Rectal smooth muscle tissue (tissue), 1 donor: Measurements from ENCODE around the gene RIMKLA.

Experiments
- H3K27ac ChIP-seq: one replicate; pipeline ENCODE4 v1.7.0; 2013; ENCODE audit warnings: low read depth, low read length, inconsistent platforms
- H3K27me3 ChIP-seq: one replicate; pipeline ENCODE4 v1.7.0; 2013; ENCODE audit warnings: low read length; ENCODE audit not compliant: control insufficient read depth, insufficient read depth
- H3K36me3 ChIP-seq: one replicate; pipeline ENCODE4 v1.7.0; 2013; ENCODE audit warnings: low read length; ENCODE audit not compliant: control insufficient read depth, insufficient read depth
- H3K4me1 ChIP-seq: one replicate; pipeline ENCODE4 v1.7.0; 2013; ENCODE audit warnings: low read length; ENCODE audit not compliant: control insufficient read depth, insufficient read depth
- H3K4me3 ChIP-seq: one replicate; pipeline ENCODE4 v1.7.0; 2013; ENCODE audit warnings: low read length
- H3K9ac ChIP-seq: one replicate; pipeline ENCODE4 v1.7.0; 2013; ENCODE audit warnings: low read length

The RIMKLA gene

GRCh38 chr1:42420911-42421585 is 40.5 kb downstream of the RIMKLA start:
- Histone ChIP-seq H3K27ac (peak overlapping the region; percentile 81), H3K4me3 (peak overlapping the region; percentile 22), H3K9ac (no peak overlapping the region), H3K27me3 (no peaks in the 10 kb centered on the region), H3K36me3 (no peaks in the 10 kb centered on the region), H3K4me1 (peaks cover 24% of the 10 kb centered on the region)

GRCh38 chr1:42422737-42423136 is 42.1 kb downstream of the RIMKLA start:
- no peak overlapping the region for H3K27ac ChIP-seq
- no peaks in the 10 kb centered on the region for H3K36me3 ChIP-seq
- H3K27me3 ChIP-seq = no peaks in the 10 kb centered on the region
- no peak overlapping the region for H3K4me3 ChIP-seq
- H3K4me1 ChIP-seq = peaks cover 24% of the 10 kb centered on the region
- no peak overlapping the region for H3K9ac ChIP-seq

- Histone ChIP-seq H3K9ac (no peak overlapping the region), H3K27ac (no peak overlapping the region)
These were observed 43.1 kb downstream of the RIMKLA start for GRCh38 chr1:42423681-42424080.

GRCh38 chr1:42424201-42424600 is 43.6 kb downstream of the RIMKLA start:
- Histone ChIP-seq H3K27ac (no peak overlapping the region), H3K4me1 (peaks cover 22% of the 10 kb centered on the region), H3K4me3 (no peak overlapping the region), H3K9ac (no peak overlapping the region), H3K36me3 (no peaks in the 10 kb centered on the region), H3K27me3 (no peaks in the 10 kb centered on the region)

More at GRCh38 chr1:42423681-42424080, 43.1 kb downstream of the RIMKLA start:
- H3K4me1 ChIP-seq = peaks cover 24% of the 10 kb centered on the region
- no peaks in the 10 kb centered on the region for H3K36me3 ChIP-seq
- H3K4me3 ChIP-seq = no peak overlapping the region
- no peaks in the 10 kb centered on the region for H3K27me3 ChIP-seq

- Histone ChIP-seq H3K4me3 (no peak overlapping the region), H3K27ac (no peak overlapping the region), H3K36me3 (no peaks in the 10 kb centered on the region), H3K4me1 (no peaks in the 10 kb centered on the region), H3K9ac (no peak overlapping the region), H3K27me3 (no peaks in the 10 kb centered on the region)
These were observed 46.6 kb downstream of the RIMKLA start for GRCh38 chr1:42427240-42427639.

GRCh38 chr1:42429603-42430002 is 49.0 kb downstream of the RIMKLA start:
- Histone ChIP-seq H3K27me3 (no peaks in the 10 kb centered on the region), H3K36me3 (no peaks in the 10 kb centered on the region), H3K9ac (no peak overlapping the region), H3K27ac (no peak overlapping the region), H3K4me1 (no peaks in the 10 kb centered on the region), H3K4me3 (no peak overlapping the region)

- no peaks in the 10 kb centered on the region for H3K36me3 ChIP-seq
- H3K9ac ChIP-seq = no peak overlapping the region
- no peaks in the 10 kb centered on the region for H3K27me3 ChIP-seq
- no peaks in the 10 kb centered on the region for H3K4me1 ChIP-seq
- H3K27ac ChIP-seq = no peak overlapping the region
- no peak overlapping the region for H3K4me3 ChIP-seq
These were observed 49.9 kb downstream of the RIMKLA start for GRCh38 chr1:42430286-42431135.

- Histone ChIP-seq H3K27ac (no peak overlapping the region), H3K9ac (no peak overlapping the region), H3K4me1 (no peaks in the 10 kb centered on the region), H3K27me3 (no peaks in the 10 kb centered on the region), H3K4me3 (no peak overlapping the region), H3K36me3 (no peaks in the 10 kb centered on the region)
These were observed 50.9 kb downstream of the RIMKLA start for GRCh38 chr1:42431514-42431913.

- H3K27ac ChIP-seq = no peak overlapping the region
- no peaks in the 10 kb centered on the region for H3K4me1 ChIP-seq
- H3K9ac ChIP-seq = no peak overlapping the region
- no peaks in the 10 kb centered on the region for H3K36me3 ChIP-seq
- H3K4me3 ChIP-seq = no peak overlapping the region
- no peaks in the 10 kb centered on the region for H3K27me3 ChIP-seq
These were observed 52.1 kb downstream of the RIMKLA start for GRCh38 chr1:42432714-42433113.

- Histone ChIP-seq H3K4me3 (no peak overlapping the region), H3K27ac (no peak overlapping the region), H3K36me3 (no peaks in the 10 kb centered on the region), H3K4me1 (no peaks in the 10 kb centered on the region), H3K27me3 (no peaks in the 10 kb centered on the region), H3K9ac (no peak overlapping the region)
These were observed 52.8 kb downstream of the RIMKLA start for GRCh38 chr1:42433369-42433768.

GRCh38 chr1:42434340-42434739 is 53.7 kb downstream of the RIMKLA start:
- no peaks in the 10 kb centered on the region for H3K27me3 ChIP-seq
- H3K4me1 ChIP-seq = no peaks in the 10 kb centered on the region
- H3K4me3 ChIP-seq = no peak overlapping the region
- H3K27ac ChIP-seq = no peak overlapping the region
- H3K9ac ChIP-seq = no peak overlapping the region
- H3K36me3 ChIP-seq = no peaks in the 10 kb centered on the region

GRCh38 chr1:42439940-42440339 is 59.3 kb downstream of the RIMKLA start:
- Histone ChIP-seq H3K27ac (no peak overlapping the region), H3K4me1 (no peaks in the 10 kb centered on the region), H3K4me3 (no peak overlapping the region), H3K9ac (no peak overlapping the region), H3K36me3 (no peaks in the 10 kb centered on the region), H3K27me3 (no peaks in the 10 kb centered on the region)

GRCh38 chr1:42442662-42443061 is 62.1 kb downstream of the RIMKLA start:
- H3K9ac ChIP-seq = no peak overlapping the region
- no peaks in the 10 kb centered on the region for H3K4me1 ChIP-seq
- H3K36me3 ChIP-seq = no peaks in the 10 kb centered on the region
- H3K27me3 ChIP-seq = no peaks in the 10 kb centered on the region
- no peak overlapping the region for H3K27ac ChIP-seq
- no peak overlapping the region for H3K4me3 ChIP-seq
